Raji (cell line): ENCODE results near the gene SLAMF1.

ENCODE experiments used
- POLR2A ChIP-seq: IDR thresholded peaks from 2 replicates; pipeline ENCODE4 v1.6.1; 2011; ENCODE audit warnings: low read depth, low read length, control low read depth; ENCODE audit not compliant: insufficient read depth

The SLAMF1 gene

GRCh38 chr1:160607011-160607671 is 39.7 kb downstream of the SLAMF1 start:
- no peak for TF ChIP-seq POLR2A

DNA sequence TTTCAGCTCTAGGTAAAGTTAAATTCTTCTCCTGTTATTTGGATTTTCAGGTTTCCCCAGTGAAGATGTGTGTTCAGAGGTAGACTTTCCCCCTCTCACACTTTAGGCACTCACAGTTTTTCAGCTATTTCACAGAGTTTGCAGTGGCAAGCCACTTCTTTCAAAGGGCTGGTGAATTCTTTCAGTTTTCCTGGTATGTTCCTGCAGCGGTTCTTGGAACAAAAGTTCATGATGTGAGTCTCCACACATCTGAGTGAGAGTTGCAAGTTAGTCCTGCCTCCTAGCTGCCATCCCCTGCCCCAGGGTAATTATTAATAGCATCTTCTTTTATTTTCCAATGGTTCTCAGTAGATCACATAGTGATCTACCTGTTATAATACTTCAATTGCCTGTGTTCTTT is 40.2 kb downstream of the SLAMF1 start:
- TF ChIP-seq POLR2A = no peak

- TF ChIP-seq POLR2A = no peak
Observed at GRCh38 chr1:160605792-160606479, 40.9 kb downstream of the SLAMF1 start.

GRCh38 chr1:160605205-160605604 is 41.6 kb downstream of the SLAMF1 start:
- TF ChIP-seq POLR2A = no peak

DNA sequence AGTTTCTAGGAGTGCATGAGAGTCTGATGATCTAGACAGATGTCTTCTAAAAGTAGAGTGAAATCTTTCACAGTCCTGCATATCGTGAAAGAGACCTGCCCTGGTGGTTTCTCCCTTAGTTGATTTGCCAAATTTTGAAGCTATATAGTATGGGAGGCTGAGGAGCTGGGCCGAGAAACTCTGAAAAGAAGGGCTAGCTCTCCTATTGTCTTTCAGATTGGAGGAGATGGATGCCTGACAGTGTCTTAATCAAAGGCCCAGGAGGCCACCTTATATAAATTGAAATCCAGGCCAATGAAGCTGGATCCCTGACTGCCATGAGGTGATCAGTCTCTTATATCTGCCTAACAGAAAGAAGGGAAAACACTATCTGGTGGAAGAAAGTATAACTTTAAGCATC is 49.1 kb downstream of the SLAMF1 start:
- no peak for TF ChIP-seq POLR2A

DNA sequence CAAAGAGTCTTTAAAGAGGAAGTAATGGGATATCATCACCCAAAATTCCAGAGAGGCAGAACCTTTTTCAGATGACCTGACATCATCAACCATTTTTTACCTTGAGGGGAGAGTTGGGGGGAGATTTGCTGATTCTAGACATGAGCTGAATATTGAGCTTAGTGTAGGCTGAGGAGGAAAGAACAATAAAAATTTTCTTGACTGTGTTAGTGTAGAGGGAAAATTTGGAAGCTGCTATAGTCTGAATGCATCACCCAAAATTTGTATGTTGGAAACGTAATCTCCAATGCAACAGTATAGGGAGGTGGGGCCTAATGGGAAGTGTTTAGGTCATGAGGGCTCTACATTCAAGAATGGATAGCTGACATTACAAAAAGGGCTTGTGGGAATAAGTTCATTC is 49.8 kb downstream of the SLAMF1 start:
- TF ChIP-seq POLR2A = no peak

DNA sequence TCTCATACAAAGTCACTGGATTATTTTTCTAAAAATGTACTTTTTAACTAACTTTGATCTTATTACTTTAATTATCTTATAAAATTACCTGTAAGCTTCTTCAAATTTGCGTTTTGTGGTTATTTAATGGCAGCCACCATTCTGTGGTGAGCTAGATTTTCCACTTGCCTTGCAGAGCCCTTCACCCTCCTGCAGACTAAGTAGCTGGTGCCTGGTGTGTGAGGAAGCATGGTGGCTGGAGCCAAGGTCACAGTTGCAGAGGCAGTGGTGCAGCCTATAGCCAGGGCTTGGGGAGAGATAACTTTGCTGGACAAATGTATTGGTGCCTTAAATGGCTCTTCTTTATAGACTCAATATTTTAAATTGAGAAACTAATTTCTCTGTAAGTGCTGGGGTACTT is 56.4 kb downstream of the SLAMF1 start:
- no peak for TF ChIP-seq POLR2A

DNA sequence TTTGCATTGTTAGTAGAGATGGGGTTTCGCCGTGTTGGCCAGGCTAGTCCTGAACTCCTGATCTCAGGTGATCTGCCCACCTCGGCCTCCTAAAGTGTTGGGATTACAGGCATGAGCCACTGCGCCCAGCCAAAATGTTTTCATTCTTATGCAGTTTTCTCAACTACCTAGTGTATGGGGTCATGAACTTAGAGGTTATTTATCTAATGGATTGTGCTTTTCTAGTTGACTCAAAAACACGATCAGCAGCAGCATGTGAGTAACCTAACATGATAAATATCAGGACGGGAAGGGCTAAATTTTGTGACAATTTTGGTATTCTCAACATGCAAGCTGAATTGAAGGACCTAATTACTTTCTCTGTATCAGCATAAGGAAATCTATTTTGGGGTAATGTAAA is 58.4 kb downstream of the SLAMF1 start:
- no peak for TF ChIP-seq POLR2A

DNA sequence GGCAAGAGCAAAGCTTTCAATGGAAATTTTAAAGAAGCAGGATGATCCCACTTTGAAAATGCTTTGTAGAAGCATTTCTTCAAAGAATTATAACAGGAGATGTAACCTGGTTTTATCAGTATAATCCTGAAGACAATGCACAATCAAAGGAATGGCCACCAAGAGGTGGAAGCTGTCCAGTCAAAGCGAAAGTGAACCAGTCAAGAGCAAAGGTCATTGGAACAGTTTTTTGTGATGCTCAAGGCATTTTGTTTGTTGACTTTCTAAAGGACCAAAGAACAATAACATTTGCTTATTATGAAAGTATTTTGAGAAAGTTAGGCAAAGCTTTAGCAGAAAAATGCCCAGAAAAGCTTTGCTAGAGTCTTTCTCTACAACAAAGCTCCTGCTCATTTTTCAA is 62.1 kb downstream of the SLAMF1 start:
- no peak for TF ChIP-seq POLR2A

DNA sequence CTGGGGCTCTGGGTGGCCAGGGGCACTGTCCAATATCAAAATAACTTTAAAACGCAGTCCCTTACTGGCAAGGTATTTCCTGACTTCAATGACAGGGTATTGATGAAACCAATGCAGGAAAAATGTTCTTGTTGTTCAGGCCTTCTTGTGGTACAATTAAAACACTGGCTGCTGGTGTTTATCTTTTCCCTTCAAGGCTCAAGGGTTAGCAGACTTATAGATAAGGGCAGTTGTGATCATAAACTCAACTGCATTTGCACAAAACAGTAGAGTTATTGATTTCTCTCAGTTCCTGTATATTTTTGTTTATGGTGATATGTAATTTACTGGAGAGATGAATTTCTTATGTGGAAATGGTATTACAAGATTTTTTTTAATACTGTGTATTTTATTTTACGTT is 64.9 kb downstream of the SLAMF1 start:
- no peak for TF ChIP-seq POLR2A

DNA sequence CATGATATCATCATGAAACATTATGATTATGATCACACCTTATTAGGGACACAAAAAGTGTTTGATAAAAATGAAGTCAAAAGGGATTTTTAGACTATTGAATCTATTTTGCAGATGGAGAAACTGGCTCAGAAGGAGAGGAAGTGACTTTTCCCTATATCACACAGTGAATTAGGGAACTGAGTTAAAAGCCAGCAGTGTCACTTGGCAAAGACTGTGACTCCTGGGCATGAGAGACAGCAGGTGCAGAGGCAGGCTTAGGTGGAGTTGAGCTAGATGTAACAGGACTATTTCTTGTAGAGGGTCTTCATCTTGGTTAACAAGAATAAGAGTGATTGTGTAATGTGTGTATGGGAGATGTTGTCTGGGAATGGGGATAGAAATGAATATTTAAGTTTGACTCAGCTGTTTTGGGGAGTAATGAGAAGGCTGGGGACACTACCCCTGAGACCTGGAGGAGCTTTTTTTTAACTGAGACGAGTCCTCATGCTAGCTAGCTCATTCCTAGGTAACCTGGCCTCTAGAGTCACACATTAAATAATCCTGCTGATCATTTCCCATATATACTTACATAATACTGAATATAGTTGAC is 66.5 kb downstream of the SLAMF1 start:
- TF ChIP-seq POLR2A = no peak

DNA sequence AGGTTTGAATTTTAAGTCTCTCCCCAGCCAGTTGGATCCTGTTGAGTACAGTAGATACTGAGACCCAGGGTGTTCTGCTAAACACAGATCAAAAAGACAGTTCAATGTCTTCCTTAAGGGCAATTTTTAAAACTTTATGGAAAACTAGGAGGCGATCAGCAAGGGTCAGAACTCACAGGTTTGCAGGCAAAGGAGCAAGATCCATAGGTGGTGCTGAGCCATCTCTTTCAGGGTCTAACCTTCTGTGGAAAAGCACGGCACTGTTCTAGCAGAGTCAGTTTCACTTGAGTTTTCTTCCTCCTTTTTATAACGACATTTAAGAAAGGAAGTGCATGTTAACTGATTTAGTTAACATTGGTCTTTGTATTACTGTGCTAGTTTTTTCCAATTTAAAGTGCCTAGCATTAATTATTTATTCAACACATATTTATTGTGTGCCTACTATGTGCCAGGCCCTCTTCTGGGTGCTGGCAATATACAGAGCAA is 67.6 kb downstream of the SLAMF1 start, which contains the start of gene CD84:
Gene CD84 (minus strand): TSS at position 281 of the 486 bp plus-strand sequence. CDS start 59 bp downstream, at position 222.
- TF ChIP-seq POLR2A = peak; percentile 77

DNA sequence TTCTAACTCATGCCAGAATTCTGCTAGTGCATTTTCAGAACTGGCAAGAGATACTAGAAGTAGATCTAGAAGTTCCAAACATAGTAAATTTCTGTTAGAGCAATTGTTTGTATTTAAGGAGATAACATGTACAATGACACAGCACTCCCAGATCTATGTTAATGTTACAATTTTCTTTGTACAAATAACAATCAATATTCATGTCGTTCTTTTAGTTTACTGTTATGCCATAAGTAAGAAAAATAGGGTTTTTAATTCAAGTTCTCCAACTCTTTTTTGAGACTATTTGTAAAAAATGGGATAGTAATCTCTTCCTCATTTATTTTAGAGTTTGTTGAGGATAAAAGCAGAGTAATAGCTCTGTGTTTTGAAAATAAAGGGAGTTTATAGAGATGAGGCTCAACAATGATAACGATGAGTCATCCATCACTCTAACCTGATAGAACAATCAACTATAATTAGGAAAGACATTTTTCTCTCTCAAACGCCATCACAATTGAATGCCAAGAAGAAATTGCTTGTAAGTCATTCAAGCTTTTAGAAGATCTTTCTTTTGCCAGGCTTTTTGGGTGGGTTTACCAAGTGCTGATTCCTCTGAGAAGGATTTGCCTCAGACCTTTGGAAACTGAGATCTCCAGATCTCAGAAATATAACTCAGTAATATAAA is 68.2 kb downstream of the SLAMF1 start:
- TF ChIP-seq POLR2A = no peak; the same call in 1 of the 2 replicates

- TF ChIP-seq POLR2A = 0 out of 2 replicates have a peak, but pooled peaks have one; percentile 21
Observed at GRCh38 chr1:160578175-160578524, 68.7 kb downstream of the SLAMF1 start.

GRCh38 chr1:160577671-160578070 is 69.2 kb downstream of the SLAMF1 start:
- TF ChIP-seq POLR2A = no peak
